Measurements from ENCODE around the gene ANGPTL7.
"Not testable (repeated sequence)": the region's sequence is repeated elsewhere in the genome, so short reads cannot be mapped to it uniquely, and the experiment has no call there.

DNA sequence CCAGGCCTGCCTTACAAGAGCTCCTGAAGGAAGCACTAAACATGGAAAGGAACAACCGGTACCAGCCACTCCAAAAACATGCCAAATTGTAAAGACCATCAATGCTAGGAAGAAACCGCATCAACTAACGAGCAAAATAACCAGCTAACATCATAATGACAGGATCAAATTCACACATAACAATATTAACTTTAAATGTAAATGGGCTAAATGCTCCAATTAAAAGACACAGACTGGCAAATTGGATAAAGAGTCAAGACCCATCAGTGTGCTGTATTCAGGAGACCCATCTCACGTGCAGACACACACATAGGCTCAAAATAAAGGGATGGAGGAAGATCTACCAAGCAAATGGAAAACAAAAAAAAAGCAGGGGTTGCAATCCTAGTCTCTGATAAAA is 26.4 kb upstream of the ANGPTL7 start:
- TF ChIP-seq, protein P1, sequence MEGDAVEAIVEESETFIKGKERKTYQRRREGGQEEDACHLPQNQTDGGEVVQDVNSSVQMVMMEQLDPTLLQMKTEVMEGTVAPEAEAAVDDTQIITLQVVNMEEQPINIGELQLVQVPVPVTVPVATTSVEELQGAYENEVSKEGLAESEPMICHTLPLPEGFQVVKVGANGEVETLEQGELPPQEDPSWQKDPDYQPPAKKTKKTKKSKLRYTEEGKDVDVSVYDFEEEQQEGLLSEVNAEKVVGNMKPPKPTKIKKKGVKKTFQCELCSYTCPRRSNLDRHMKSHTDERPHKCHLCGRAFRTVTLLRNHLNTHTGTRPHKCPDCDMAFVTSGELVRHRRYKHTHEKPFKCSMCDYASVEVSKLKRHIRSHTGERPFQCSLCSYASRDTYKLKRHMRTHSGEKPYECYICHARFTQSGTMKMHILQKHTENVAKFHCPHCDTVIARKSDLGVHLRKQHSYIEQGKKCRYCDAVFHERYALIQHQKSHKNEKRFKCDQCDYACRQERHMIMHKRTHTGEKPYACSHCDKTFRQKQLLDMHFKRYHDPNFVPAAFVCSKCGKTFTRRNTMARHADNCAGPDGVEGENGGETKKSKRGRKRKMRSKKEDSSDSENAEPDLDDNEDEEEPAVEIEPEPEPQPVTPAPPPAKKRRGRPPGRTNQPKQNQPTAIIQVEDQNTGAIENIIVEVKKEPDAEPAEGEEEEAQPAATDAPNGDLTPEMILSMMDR (optimal IDR thresholded peaks at IDR 0.05 in 1 of 3, IDR thresholded peaks at IDR 0.05 in 1 of 3, conservative IDR thresholded peaks at IDR 0.05 in 1 of 3; ENCODE audit: extremely low read depth in 1 of 3, insufficient read depth in 2 of 3, low read length in 3 of 3): not testable (repeated sequence)
- TF ChIP-seq EZH2 (IDR thresholded peaks at IDR 0.05; ENCODE audit: low read length): not testable (repeated sequence)
